ENCODE measurements around the gene KCNMA1. TPM values are rescaled to one million over a fixed set of nuclear protein-coding genes. Genes with fewer than 3 reads are reported as not detected.
A peak's percentile ranks its signal among the peaks of the same experiment; 100 is the strongest.

Gene KCNMA1
- total RNA-seq, 4 donors from 2014 or later: 146 to 300 (median 265) TPM

- TF ChIP-seq CTCF (IDR thresholded peaks at IDR 0.05) (no peak), POLR2A (IDR thresholded peaks at IDR 0.05; ENCODE audit: low read depth) (no peak), POLR2AphosphoS5 (IDR thresholded peaks at IDR 0.05) (no peak), EP300 (IDR thresholded peaks at IDR 0.05) (no peak)
- Histone ChIP-seq H3K27ac (replicated peaks in 1 of 4) (peak overlapping the region in 1 of 4 donors; percentile 33), H3K9me3 (no peaks in the 10 kb centered on the region), H3K27me3 (no peaks in the 10 kb centered on the region), H3K36me3 (peaks cover 0 to 9% (median 3%) of the 10 kb centered on the region in 4 donors), H3K4me1 (peaks cover 0 to 37% (median 26%) of the 10 kb centered on the region in 4 donors), H3K4me3 (no peak overlapping the region)
- 58% methylated on average over 2 of the region's 2 CpGs for WGBS
- DNase-seq (ENCODE audit: extremely low spot score): no peak
- intact Hi-C loops (cut with DNase I): no loop called here
These were observed 239.1 kb downstream of the KCNMA1 start for GRCh38 chr10:77398558-77398957.

GRCh38 chr10:77397103-77397502 lies 240.5 kb downstream of the KCNMA1 start:
- H3K27me3 ChIP-seq: no peaks in the 10 kb centered on the region
- peak overlapping the region in 1 of 4 donors; percentile 82 for H3K27ac ChIP-seq (replicated peaks in 1 of 4)
- intact Hi-C loops (cut with DNase I): no loop called here

GRCh38 chr10:77396290-77396689 lies 241.3 kb downstream of the KCNMA1 start:
- Histone ChIP-seq H3K4me3 (no peak overlapping the region), H3K27me3 (no peaks in the 10 kb centered on the region), H3K27ac (replicated peaks in 1 of 4) (peak overlapping the region in 1 of 4 donors; percentile 82), H3K36me3 (no peaks in the 10 kb centered on the region), H3K4me1 (peaks cover 9 to 58% (median 49%) of the 10 kb centered on the region in 4 donors), H3K9me3 (no peaks in the 10 kb centered on the region)
- TF ChIP-seq POLR2AphosphoS5 (IDR thresholded peaks at IDR 0.05) (no peak), POLR2A (IDR thresholded peaks at IDR 0.05; ENCODE audit: low read depth) (no peak), EP300 (IDR thresholded peaks at IDR 0.05) (no peak), CTCF (IDR thresholded peaks at IDR 0.05) (no peak)
- 94% methylated on average over 2 of the region's 2 CpGs for WGBS
- intact Hi-C loops (cut with DNase I): no loop called here
- DNase-seq (ENCODE audit: extremely low spot score): no peak

More at GRCh38 chr10:77397103-77397502, 240.5 kb downstream of the KCNMA1 start:
- Histone ChIP-seq H3K4me3 (no peak overlapping the region), H3K4me1 (peaks cover 4 to 51% (median 41%) of the 10 kb centered on the region in 4 donors), H3K9me3 (no peaks in the 10 kb centered on the region), H3K36me3 (no peaks in the 10 kb centered on the region)
- DNase-seq (ENCODE audit: extremely low spot score): no peak
- TF ChIP-seq EP300 (IDR thresholded peaks at IDR 0.05) (no peak), POLR2AphosphoS5 (IDR thresholded peaks at IDR 0.05) (no peak), CTCF (IDR thresholded peaks at IDR 0.05) (no peak), POLR2A (IDR thresholded peaks at IDR 0.05; ENCODE audit: low read depth) (no peak)
- 80% methylated on average over 4 of the region's 4 CpGs for WGBS

GRCh38 chr10:77393821-77394501 lies 243.6 kb downstream of the KCNMA1 start:
- Histone ChIP-seq H3K27ac (replicated peaks in 1 of 4) (peak overlapping the region; percentile 73 to 82 (median 79)), H3K36me3 (no peaks in the 10 kb centered on the region), H3K4me3 (no peak overlapping the region), H3K27me3 (no peaks in the 10 kb centered on the region), H3K4me1 (peaks cover 13 to 64% (median 60%) of the 10 kb centered on the region in 4 donors), H3K9me3 (no peaks in the 10 kb centered on the region)
- WGBS: 95% methylated on average over 5 of the region's 9 CpGs
- TF ChIP-seq CTCF (IDR thresholded peaks at IDR 0.05) (no peak), POLR2AphosphoS5 (IDR thresholded peaks at IDR 0.05) (no peak), EP300 (IDR thresholded peaks at IDR 0.05) (no peak), POLR2A (IDR thresholded peaks at IDR 0.05; ENCODE audit: low read depth) (no peak)
- intact Hi-C loops (cut with DNase I): loop anchor here (2.0 to 5.0 kb wide), 2 partner anchors 222 to 245 kb away; no protein-coding TSS in a partner anchor
- no peak for DNase-seq (ENCODE audit: extremely low spot score)
